GM12878 (cell line): ENCODE measurements around the gene PI4K2A. TPM values are rescaled to one million over a fixed set of nuclear protein-coding genes. Genes with fewer than 3 reads are reported as not detected.

Source experiments
- ATAC-seq: fragments of 200-7000 bp; cut with Tn5 transposase; 3 replicates; pipeline ENCODE4 v1.9.1; 2020; ENCODE audit warnings: mild to moderate bottlenecking, moderate library complexity
- BruUV-seq: library from RNA; stranded (reverse); fragments of 400-500 nt; replicated peaks from 2 replicates; lab custom pipeline; 2021; lab: Mats Ljungman, UMichigan
- CTCF ChIA-PET: fragments of 300-600 bp; sonication (Branson Sonifier 250); formaldehyde crosslinking; extraction: SDS; loops from one replicate; lab custom pipeline; 2021; ENCODE audit warnings: inconsistent platforms; lab: Yijun Ruan, JAX
- POLR2A ChIA-PET: fragments of 350-600 bp; formaldehyde crosslinking; extraction: SDS; loops from one replicate; lab custom pipeline; 2021; ENCODE audit warnings: inconsistent platforms; lab: Charles Lee
- RAD21 ChIA-PET: fragments of 300-600 bp; sonication (Branson Sonifier 250); formaldehyde crosslinking; loops from one replicate; lab custom pipeline; 2023; ENCODE audit warnings: antibody characterized with exemption; ENCODE audit not compliant: unreplicated experiment; lab: Charles Lee
- SMC1A ChIA-PET: fragments of 300-600 bp; sonication (Branson Sonifier 250); formaldehyde crosslinking; loops from one replicate; lab custom pipeline; 2023; ENCODE audit not compliant: unreplicated experiment, uncharacterized antibody; lab: Charles Lee
- DNase-seq: peaks from one replicate; pipeline ENCODE4 v3.0.0-alpha.2; 2011; ENCODE audit warnings: low read depth, low spot score
- FAIRE-seq: peaks from 3 replicates; lab custom pipeline; 2011; peaks lifted over from hg19 to GRCh38; lab: Jason Lieb, UNC
- H2AFZ ChIP-seq: 2 replicates; pipeline ENCODE4 v1.6.0; 2011; ENCODE audit warnings: low read depth, low read length, control low read depth; ENCODE audit not compliant: control insufficient read depth
- H3K27ac ChIP-seq: 2 replicates; pipeline ENCODE4 v1.5.1; 2011; ENCODE audit warnings: control low read depth; ENCODE audit not compliant: control insufficient read depth, insufficient read depth
- H3K27me3 ChIP-seq, 2 experiments: replicated peaks in 1 of 2; 2 replicates each; pipeline versions ENCODE4 v1.6.0 to v1.6.1; 2011; ENCODE audit warnings: low read length in 1 of 2; ENCODE audit not compliant: control insufficient read depth in 2 of 2, insufficient read depth in 2 of 2
- H3K36me3 ChIP-seq, 2 experiments: 2 replicates each; pipeline ENCODE4 v1.5.1; 2011; ENCODE audit warnings: low read length in 1 of 2; ENCODE audit not compliant: control insufficient read depth in 2 of 2, insufficient read depth in 2 of 2
- H3K4me1 ChIP-seq: 2 replicates; pipeline ENCODE4 v1.6.1; 2011; ENCODE audit warnings: mild to moderate bottlenecking, low read length, moderate library complexity, mixed read lengths; ENCODE audit not compliant: control insufficient read depth, insufficient read depth
- H3K4me2 ChIP-seq: 2 replicates; pipeline ENCODE4 v1.6.0; 2011; ENCODE audit warnings: control low read depth; ENCODE audit not compliant: control insufficient read depth, insufficient read depth
- H3K4me3 ChIP-seq: fragments of 200-600 bp; sonication (generic); 2 replicates; pipeline ENCODE4 v1.5.1; 2016
- H3K79me2 ChIP-seq: 2 replicates; pipeline ENCODE4 v1.6.0; 2011; ENCODE audit warnings: low read length; ENCODE audit not compliant: control insufficient read depth, insufficient read depth
- H3K9ac ChIP-seq: 2 replicates; pipeline ENCODE4 v1.8.0; 2011; ENCODE audit warnings: low read length, control low read depth, mixed read lengths; ENCODE audit not compliant: control insufficient read depth, insufficient read depth
- H3K9me3 ChIP-seq: replicated peaks from 3 replicates; pipeline ENCODE4 v1.5.1; 2011; ENCODE audit warnings: mild to moderate bottlenecking, low read length; ENCODE audit not compliant: control insufficient read depth, insufficient read depth
- H4K20me1 ChIP-seq: 2 replicates; pipeline ENCODE4 v1.6.0; 2011; ENCODE audit not compliant: control insufficient read depth, insufficient read depth
- CHD1 ChIP-seq: IDR thresholded peaks from 2 replicates; pipeline ENCODE4 v1.6.1; 2012; ENCODE audit warnings: low read depth, low read length, improper control_type of control experiment
- CHD4 ChIP-seq: fragments of 200-600 bp; sonication (generic); IDR thresholded peaks from 2 replicates; pipeline ENCODE4 v1.6.1; 2016; ENCODE audit warnings: mild to moderate bottlenecking
- DPF2 ChIP-seq: fragments of 450-650 bp; IDR thresholded peaks from 2 replicates; pipeline ENCODE4 v1.6.1; 2017; ENCODE audit warnings: mild to moderate bottlenecking
- ETV6 ChIP-seq, 2 experiments: fragments of 450-650 bp in 1 of 2; IDR thresholded peaks in 1 of 2; conservative IDR thresholded peaks in 1 of 2; 2 replicates each; pipeline ENCODE4 v1.6.1; 2014; ENCODE audit warnings: antibody characterized with exemption in 1 of 2, borderline replicate concordance in 1 of 2, low read depth in 1 of 2, mild to moderate bottlenecking in 1 of 2, moderate library complexity in 1 of 2
- IRF4 ChIP-seq: IDR thresholded peaks from 2 replicates; pipeline ENCODE4 v1.6.1; 2011; ENCODE audit warnings: low read depth, low read length
- SMAD5 ChIP-seq: IDR thresholded peaks from 2 replicates; pipeline ENCODE4 v1.6.1; 2016; ENCODE audit warnings: antibody characterized with exemption, low read depth
- SMC3 ChIP-seq: IDR thresholded peaks from 2 replicates; pipeline ENCODE4 v1.6.1; 2011; ENCODE audit warnings: low read length, improper control_type of control experiment, borderline replicate concordance
- SREBF2 ChIP-seq: IDR thresholded peaks from 2 replicates; pipeline ENCODE4 v1.6.1; 2012; ENCODE audit warnings: mild to moderate bottlenecking, low read length
- SUPT20H ChIP-seq: IDR thresholded peaks from 2 replicates; pipeline ENCODE4 v1.6.1; 2011; ENCODE audit warnings: low read depth, mild to moderate bottlenecking, low read length, moderate library complexity, borderline replicate concordance; ENCODE audit not compliant: control insufficient read depth
- TBL1XR1 ChIP-seq: IDR thresholded peaks from 2 replicates; pipeline ENCODE4 v1.6.1; 2012; ENCODE audit warnings: low read depth, low read length, improper control_type of control experiment
- WRNIP1 ChIP-seq: IDR thresholded peaks from 2 replicates; pipeline ENCODE4 v1.6.1; 2011; ENCODE audit warnings: low read depth, low read length, improper control_type of control experiment, borderline replicate concordance
- ZNF207 ChIP-seq: fragments of 450-650 bp; IDR thresholded peaks from 2 replicates; pipeline ENCODE4 v1.6.1; 2014; ENCODE audit warnings: antibody characterized with exemption, mild to moderate bottlenecking, borderline replicate concordance
- WGBS: methylation state at CpG from one replicate; pipeline ENCODE4 v1.1.6; 2016; ENCODE audit warnings: low lambda C conversion rate; ENCODE audit not compliant: insufficient replicate concordance, insufficient coverage; ENCODE audit errors: missing lambda C conversion rate; 5-methylcytosine and 5-hydroxymethylcytosine counted together
- in situ Hi-C: fragments of 300-500 bp; cut with MboI; formaldehyde crosslinking; loops from 9 replicates; pipeline ENCODE4 v1.14.3; 2018; ENCODE audit warnings: mixed read lengths
- intact Hi-C: fragments of 100-400 bp; cut with micrococcal nuclease; formaldehyde crosslinking; loops from one replicate; pipeline ENCODE4 v1.14.2; 2022; ENCODE audit not compliant: unreplicated experiment
- polyA plus RNA-seq, 11 experiments: library from polyadenylated mRNA; depleted of rRNA in 4 of 11; unstranded in 6 of 11; stranded (reverse) in 5 of 11; fragments of >200 nt; fragmentation: Nextera tagmentation in 4 of 11; fragmentation: Illumina TruSeq in 1 of 11; extraction: Ambion mirVana in 4 of 11; extraction: Trizol in 1 of 11; gene quantifications; 1 replicate in 1 of 11; 2 replicates in 10 of 11; pipeline versions ENCODE4 v1.2.1 to v1.2.3, GENCODE V29; 2011 to 2016; ENCODE audit warnings: inconsistent platforms in 2 of 11, missing spikeins in 2 of 11, low read depth in 1 of 11
- total RNA-seq, 4 experiments: library from RNA; depleted of rRNA in 3 of 4; stranded (reverse); fragments of >200 nt in 3 of 4; fragmentation: Illumina TruSeq in 1 of 4; extraction: Trizol in 1 of 4; gene quantifications; 2 replicates each; pipeline versions ENCODE4 v1.2.1 to v1.2.3, GENCODE V29; 2013 to 2021
- TF ChIP-seq, protein P1 (sequence below): IDR thresholded peaks from 2 replicates; pipeline ENCODE4 v1.6.1; 2011; ENCODE audit warnings: low read depth, low read length, improper control_type of control experiment, borderline replicate concordance
- TF ChIP-seq, protein P2 (sequence below): fragments of 450-650 bp; IDR thresholded peaks from 2 replicates; pipeline ENCODE4 v1.6.1; 2017; ENCODE audit warnings: borderline replicate concordance
- TF ChIP-seq, protein P3 (sequence below): fragments of 450-650 bp; IDR thresholded peaks from 2 replicates; pipeline ENCODE4 v1.6.1; 2017; ENCODE audit warnings: mild to moderate bottlenecking, moderate library complexity

Gene PI4K2A
- total and polyA plus RNA-seq, 10 of the 15 experiments (the other 5 are each of a cell fraction or from before 2014, with no cell fraction given), result 1.5 to 14.5 (median 10.0) TPM

DNA sequence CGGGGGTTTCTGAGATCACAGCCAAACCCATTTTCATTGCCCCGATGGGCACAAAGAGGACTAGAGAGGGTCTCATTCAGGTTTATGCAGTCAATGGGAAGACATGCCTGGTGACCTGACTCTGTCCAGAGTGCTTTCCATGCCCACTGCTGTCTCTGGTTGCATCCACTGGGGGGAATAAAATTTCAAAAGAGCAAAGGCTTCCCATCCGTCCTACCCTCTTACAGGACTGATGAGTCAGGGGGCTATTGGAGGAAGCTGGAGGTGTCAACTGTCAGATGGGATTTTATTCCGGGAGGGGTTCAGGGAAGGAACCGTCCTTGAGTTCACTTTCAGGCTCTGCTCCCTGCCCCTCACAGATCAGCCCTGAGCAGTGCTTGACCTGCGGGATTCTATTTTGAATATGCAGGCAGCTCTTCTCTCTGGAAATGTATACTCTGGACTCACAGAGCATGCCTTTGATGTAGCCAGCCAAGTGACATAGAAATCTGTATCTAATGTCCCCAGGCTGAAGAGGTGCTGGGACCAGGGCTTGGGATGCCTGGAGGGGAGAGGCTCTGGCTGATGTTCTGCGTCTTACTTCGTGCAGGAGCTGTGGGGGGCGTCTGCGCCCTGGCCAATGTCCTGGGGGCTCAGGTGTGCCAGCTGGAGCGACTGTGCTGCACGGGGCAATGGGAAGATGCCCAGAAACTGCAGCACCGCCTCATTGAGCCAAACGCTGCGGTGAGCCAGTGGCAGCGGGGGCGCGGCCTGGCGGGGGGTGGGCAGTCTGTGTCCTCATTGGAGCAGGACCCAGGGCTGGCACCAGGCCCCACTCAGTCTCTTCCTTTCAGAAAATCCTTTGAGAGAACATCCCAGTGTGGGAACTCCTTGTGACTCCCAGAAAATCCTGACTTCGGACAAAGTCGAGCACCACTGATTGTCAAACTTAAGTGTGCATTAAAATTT lies 38.9 kb upstream of the PI4K2A start:
- Histone ChIP-seq H3K4me2 (no peak overlapping the region), H3K9me3 (no peaks in the 10 kb centered on the region), H3K36me3 (no peaks in the 10 kb centered on the region), H4K20me1 (no peaks in the 10 kb centered on the region), H3K79me2 (no peaks in the 10 kb centered on the region), H3K4me3 (no peak overlapping the region), H2AFZ (no peak overlapping the region), H3K9ac (no peak overlapping the region), H3K27ac (no peak overlapping the region), H3K27me3 (no peaks in the 10 kb centered on the region; a peak in 1 of 4 replicates), H3K4me1 (no peaks in the 10 kb centered on the region)
- 57% methylated on average over 21 of the region's 21 CpGs for WGBS
- POLR2A ChIA-PET, result interaction anchor here (0.6 kb wide), 1 partner anchor 28 kb away, joined by 4 read pairs; no protein-coding TSS in a partner anchor
- RAD21 ChIA-PET, result no interaction called here
- DNase-seq (no peak), FAIRE-seq (no peak), ATAC-seq (no peak)
- CTCF ChIA-PET, result no interaction called here
- SMC1A ChIA-PET, result interaction anchor here (0.7 to 1.2 kb wide), 2 partner anchors 61 to 405 kb away, joined by 3 read pairs; no protein-coding TSS in a partner anchor
- no TSS peak for BruUV-seq
- in situ Hi-C loops, result no loop called here
- intact Hi-C loops, result no loop called here
- TF ChIP-seq CHD4, result no peak
- no peak for TF ChIP-seq SMC3
- no peak for TF ChIP-seq SUPT20H
- TF ChIP-seq ZNF207, result no peak
- TF ChIP-seq WRNIP1, result no peak
- TF ChIP-seq, protein P1, sequence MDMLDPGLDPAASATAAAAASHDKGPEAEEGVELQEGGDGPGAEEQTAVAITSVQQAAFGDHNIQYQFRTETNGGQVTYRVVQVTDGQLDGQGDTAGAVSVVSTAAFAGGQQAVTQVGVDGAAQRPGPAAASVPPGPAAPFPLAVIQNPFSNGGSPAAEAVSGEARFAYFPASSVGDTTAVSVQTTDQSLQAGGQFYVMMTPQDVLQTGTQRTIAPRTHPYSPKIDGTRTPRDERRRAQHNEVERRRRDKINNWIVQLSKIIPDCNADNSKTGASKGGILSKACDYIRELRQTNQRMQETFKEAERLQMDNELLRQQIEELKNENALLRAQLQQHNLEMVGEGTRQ, result no peak
- TF ChIP-seq IRF4, result no peak
- TF ChIP-seq, protein P2, sequence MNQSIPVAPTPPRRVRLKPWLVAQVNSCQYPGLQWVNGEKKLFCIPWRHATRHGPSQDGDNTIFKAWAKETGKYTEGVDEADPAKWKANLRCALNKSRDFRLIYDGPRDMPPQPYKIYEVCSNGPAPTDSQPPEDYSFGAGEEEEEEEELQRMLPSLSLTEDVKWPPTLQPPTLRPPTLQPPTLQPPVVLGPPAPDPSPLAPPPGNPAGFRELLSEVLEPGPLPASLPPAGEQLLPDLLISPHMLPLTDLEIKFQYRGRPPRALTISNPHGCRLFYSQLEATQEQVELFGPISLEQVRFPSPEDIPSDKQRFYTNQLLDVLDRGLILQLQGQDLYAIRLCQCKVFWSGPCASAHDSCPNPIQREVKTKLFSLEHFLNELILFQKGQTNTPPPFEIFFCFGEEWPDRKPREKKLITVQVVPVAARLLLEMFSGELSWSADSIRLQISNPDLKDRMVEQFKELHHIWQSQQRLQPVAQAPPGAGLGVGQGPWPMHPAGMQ, result no peak
- TF ChIP-seq SMAD5, result no peak
- no peak for TF ChIP-seq CHD1
- no peak for TF ChIP-seq SREBF2
- TF ChIP-seq ETV6 (conservative IDR thresholded peaks at IDR 0.05 in 1 of 2, IDR thresholded peaks at IDR 0.05 in 1 of 2; ENCODE audit: borderline replicate concordance in 1 of 2, low read depth in 1 of 2), result no peak
- TF ChIP-seq, protein P3, sequence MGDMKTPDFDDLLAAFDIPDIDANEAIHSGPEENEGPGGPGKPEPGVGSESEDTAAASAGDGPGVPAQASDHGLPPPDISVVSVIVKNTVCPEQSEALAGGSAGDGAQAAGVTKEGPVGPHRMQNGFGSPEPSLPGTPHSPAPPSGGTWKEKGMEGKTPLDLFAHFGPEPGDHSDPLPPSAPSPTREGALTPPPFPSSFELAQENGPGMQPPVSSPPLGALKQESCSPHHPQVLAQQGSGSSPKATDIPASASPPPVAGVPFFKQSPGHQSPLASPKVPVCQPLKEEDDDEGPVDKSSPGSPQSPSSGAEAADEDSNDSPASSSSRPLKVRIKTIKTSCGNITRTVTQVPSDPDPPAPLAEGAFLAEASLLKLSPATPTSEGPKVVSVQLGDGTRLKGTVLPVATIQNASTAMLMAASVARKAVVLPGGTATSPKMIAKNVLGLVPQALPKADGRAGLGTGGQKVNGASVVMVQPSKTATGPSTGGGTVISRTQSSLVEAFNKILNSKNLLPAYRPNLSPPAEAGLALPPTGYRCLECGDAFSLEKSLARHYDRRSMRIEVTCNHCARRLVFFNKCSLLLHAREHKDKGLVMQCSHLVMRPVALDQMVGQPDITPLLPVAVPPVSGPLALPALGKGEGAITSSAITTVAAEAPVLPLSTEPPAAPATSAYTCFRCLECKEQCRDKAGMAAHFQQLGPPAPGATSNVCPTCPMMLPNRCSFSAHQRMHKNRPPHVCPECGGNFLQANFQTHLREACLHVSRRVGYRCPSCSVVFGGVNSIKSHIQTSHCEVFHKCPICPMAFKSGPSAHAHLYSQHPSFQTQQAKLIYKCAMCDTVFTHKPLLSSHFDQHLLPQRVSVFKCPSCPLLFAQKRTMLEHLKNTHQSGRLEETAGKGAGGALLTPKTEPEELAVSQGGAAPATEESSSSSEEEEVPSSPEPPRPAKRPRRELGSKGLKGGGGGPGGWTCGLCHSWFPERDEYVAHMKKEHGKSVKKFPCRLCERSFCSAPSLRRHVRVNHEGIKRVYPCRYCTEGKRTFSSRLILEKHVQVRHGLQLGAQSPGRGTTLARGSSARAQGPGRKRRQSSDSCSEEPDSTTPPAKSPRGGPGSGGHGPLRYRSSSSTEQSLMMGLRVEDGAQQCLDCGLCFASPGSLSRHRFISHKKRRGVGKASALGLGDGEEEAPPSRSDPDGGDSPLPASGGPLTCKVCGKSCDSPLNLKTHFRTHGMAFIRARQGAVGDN, result no peak
- no peak for TF ChIP-seq DPF2
- no peak for TF ChIP-seq TBL1XR1
